A549 (cell line): ENCODE results near the gene TIMP1.

Source experiments
- CEBPB ChIP-seq, 2 experiments: fragments of >200 bp in 1 of 2; sonication (Bioruptor Twin) in 1 of 2; formaldehyde crosslinking in 1 of 2; IDR thresholded peaks; 2 replicates each; pipeline ENCODE4 v1.6.1; 2012 to 2016
- CHD2 ChIP-seq: fragments of 150-350 bp; IDR thresholded peaks from 2 replicates; pipeline ENCODE4 v1.6.1; 2014; ENCODE audit warnings: low read length; ENCODE audit not compliant: partially characterized antibody
- CHD4 ChIP-seq: fragments of 200-600 bp; sonication (generic); IDR thresholded peaks from 2 replicates; pipeline ENCODE4 v1.6.1; 2016; ENCODE audit warnings: antibody characterized with exemption, mild to moderate bottlenecking, borderline replicate concordance
- MAFK ChIP-seq: fragments of 450-650 bp; IDR thresholded peaks from 2 replicates; pipeline ENCODE4 v1.6.1; 2014; ENCODE audit not compliant: partially characterized antibody
- MAX ChIP-seq: IDR thresholded peaks from 2 replicates; pipeline ENCODE4 v1.6.1; 2012
- POLR2A ChIP-seq: IDR thresholded peaks from 2 replicates; pipeline ENCODE4 v1.6.1; 2012; ENCODE audit warnings: mild to moderate bottlenecking, low read length
- USF2 ChIP-seq: fragments of 450-650 bp; IDR thresholded peaks from 2 replicates; pipeline ENCODE4 v1.6.1; 2014; ENCODE audit warnings: antibody characterized with exemption
- ZSCAN20 ChIP-seq: fragments of 250-450 bp; sonication (Bioruptor Pico); IDR thresholded peaks from 2 replicates; pipeline ENCODE4 v1.8.0; 2022; ENCODE audit warnings: mild to moderate bottlenecking, moderate library complexity
- TF ChIP-seq, protein P1 (sequence below): fragments of >200 bp; sonication (Bioruptor Twin); formaldehyde crosslinking; IDR thresholded peaks from 3 replicates; pipeline ENCODE4 v1.5.1; 2016

GRCh38 chrX:47593522-47593921 lies 11.3 kb downstream of the TIMP1 start:
- no peak for TF ChIP-seq USF2
- TF ChIP-seq CHD2: no peak
- TF ChIP-seq, protein P1, sequence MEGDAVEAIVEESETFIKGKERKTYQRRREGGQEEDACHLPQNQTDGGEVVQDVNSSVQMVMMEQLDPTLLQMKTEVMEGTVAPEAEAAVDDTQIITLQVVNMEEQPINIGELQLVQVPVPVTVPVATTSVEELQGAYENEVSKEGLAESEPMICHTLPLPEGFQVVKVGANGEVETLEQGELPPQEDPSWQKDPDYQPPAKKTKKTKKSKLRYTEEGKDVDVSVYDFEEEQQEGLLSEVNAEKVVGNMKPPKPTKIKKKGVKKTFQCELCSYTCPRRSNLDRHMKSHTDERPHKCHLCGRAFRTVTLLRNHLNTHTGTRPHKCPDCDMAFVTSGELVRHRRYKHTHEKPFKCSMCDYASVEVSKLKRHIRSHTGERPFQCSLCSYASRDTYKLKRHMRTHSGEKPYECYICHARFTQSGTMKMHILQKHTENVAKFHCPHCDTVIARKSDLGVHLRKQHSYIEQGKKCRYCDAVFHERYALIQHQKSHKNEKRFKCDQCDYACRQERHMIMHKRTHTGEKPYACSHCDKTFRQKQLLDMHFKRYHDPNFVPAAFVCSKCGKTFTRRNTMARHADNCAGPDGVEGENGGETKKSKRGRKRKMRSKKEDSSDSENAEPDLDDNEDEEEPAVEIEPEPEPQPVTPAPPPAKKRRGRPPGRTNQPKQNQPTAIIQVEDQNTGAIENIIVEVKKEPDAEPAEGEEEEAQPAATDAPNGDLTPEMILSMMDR: no peak
- TF ChIP-seq CEBPB (IDR thresholded peaks at IDR 0.05): no peak
- no peak for TF ChIP-seq CHD4
- TF ChIP-seq MAX: no peak
- no peak for TF ChIP-seq MAFK
- no peak for TF ChIP-seq ZSCAN20 (CRISPR knock-in tag)
- no peak for TF ChIP-seq POLR2A
